K562 (cell line): ENCODE data around the gene OXTR.

Experiments
- CTCF ChIP-seq, 3 experiments: IDR thresholded peaks in 2 of 3; conservative IDR thresholded peaks in 1 of 3; 2 replicates each; pipeline ENCODE4 v1.5.1; 2011 to 2012; ENCODE audit warnings: low read length in 3 of 3, mild to moderate bottlenecking in 3 of 3, control low read depth in 2 of 3, improper control_type of control experiment in 1 of 3, inconsistent platforms in 1 of 3, low read depth in 1 of 3, mixed read lengths in 1 of 3, moderate library complexity in 1 of 3; ENCODE audit not compliant: insufficient read depth in 2 of 3
- E2F1 ChIP-seq: sonication (generic); formaldehyde crosslinking; IDR thresholded peaks from 2 replicates; pipeline ENCODE4 v1.8.1; 2023; ENCODE audit warnings: mild to moderate bottlenecking, missing genetic modification reagents, moderate library complexity
- RCOR1 ChIP-seq, 2 experiments: IDR thresholded peaks; 2 replicates each; pipeline ENCODE4 v1.6.1; 2012; ENCODE audit warnings: low read depth in 2 of 2, low read length in 2 of 2, borderline replicate concordance in 1 of 2, improper control_type of control experiment in 1 of 2
- TF ChIP-seq, protein P1 (sequence below): sonication (generic); formaldehyde crosslinking; IDR thresholded peaks from 2 replicates; pipeline ENCODE4 v1.5.0; 2020; ENCODE audit warnings: missing genetic modification reagents

DNA sequence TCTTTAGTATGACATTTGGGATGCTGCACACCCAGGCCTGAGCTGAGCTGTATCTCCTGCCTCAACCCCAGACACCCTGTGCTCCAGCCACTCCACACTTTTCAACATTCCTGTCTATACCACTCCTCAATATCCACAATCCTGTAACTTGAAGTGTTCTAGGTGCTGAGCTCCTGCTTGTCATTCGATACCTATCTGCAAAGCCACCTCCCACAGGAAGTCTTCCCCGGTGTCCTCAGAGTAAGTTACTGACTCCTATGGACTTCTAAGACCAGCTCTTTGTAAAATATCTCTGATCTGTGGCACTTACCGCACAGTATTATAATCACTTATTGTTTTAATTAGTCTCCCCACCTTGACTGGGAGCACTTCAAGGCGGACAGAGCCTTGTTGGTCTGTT lies 37.0 kb downstream of the OXTR start:
- no peak for TF ChIP-seq CTCF (IDR thresholded peaks at IDR 0.05 in 2 of 3, conservative IDR thresholded peaks at IDR 0.05 in 1 of 3; ENCODE audit: insufficient read depth in 2 of 3, low read depth in 1 of 3, low read length in 3 of 3)
- no peak for TF ChIP-seq E2F1 (CRISPR knock-in tag)
- TF ChIP-seq RCOR1 (IDR thresholded peaks at IDR 0.05; ENCODE audit: borderline replicate concordance in 1 of 2, low read depth in 2 of 2, low read length in 2 of 2), result no peak
- TF ChIP-seq, protein P1, sequence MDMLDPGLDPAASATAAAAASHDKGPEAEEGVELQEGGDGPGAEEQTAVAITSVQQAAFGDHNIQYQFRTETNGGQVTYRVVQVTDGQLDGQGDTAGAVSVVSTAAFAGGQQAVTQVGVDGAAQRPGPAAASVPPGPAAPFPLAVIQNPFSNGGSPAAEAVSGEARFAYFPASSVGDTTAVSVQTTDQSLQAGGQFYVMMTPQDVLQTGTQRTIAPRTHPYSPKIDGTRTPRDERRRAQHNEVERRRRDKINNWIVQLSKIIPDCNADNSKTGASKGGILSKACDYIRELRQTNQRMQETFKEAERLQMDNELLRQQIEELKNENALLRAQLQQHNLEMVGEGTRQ (CRISPR knock-in tag), result no peak
